ENCODE measurements around the gene PTRH2. TPM values are rescaled to one million over a fixed set of nuclear protein-coding genes. Genes with fewer than 3 reads are reported as not detected.

Gene PTRH2
- total RNA-seq, 2 donors from 2014 or later = 22.2 to 29.3 TPM

GRCh38 chr17:59707971-59708430 lies 771 bp upstream of the PTRH2 start:
- H3K4me3 Mint-ChIP-seq = peak overlapping the region; percentile 91
- H3K27ac Mint-ChIP-seq = peak overlapping the region; percentile 96
- peaks cover 14 to 18% of the 10 kb centered on the region in 2 donors for H3K36me3 Mint-ChIP-seq (ENCODE audit: insufficient read depth in 2 of 2)
- DNase-seq = no peak
- H3K27me3 Mint-ChIP-seq (ENCODE audit: low read depth) = no peaks in the 10 kb centered on the region
- no peaks in the 10 kb centered on the region for H3K9me3 Mint-ChIP-seq
- no peak for ATAC-seq (replicated peaks in 1 of 2)
- H3K4me1 Mint-ChIP-seq (ENCODE audit: low read depth) = peaks cover 73% of the 10 kb centered on the region

GRCh38 chr17:59702304-59702703 lies 4.9 kb downstream of the PTRH2 start:
- no peak for ATAC-seq (replicated peaks in 1 of 2)
- Mint-ChIP-seq H3K9me3 (no peaks in the 10 kb centered on the region), H3K27me3 (ENCODE audit: low read depth) (no peaks in the 10 kb centered on the region), H3K36me3 (ENCODE audit: insufficient read depth in 2 of 2) (peaks cover 20 to 34% of the 10 kb centered on the region in 2 donors), H3K4me1 (ENCODE audit: low read depth) (peaks cover 95% of the 10 kb centered on the region), H3K27ac (peak overlapping the region; percentile 16), H3K4me3 (peak overlapping the region in 1 of 2 donors; percentile 15)
- no peak for DNase-seq

- DNase-seq (no peak), ATAC-seq (replicated peaks in 1 of 2) (no peak)
- H3K36me3 Mint-ChIP-seq (ENCODE audit: insufficient read depth in 2 of 2) = peaks cover 12 to 27% of the 10 kb centered on the region in 2 donors
- H3K9me3 Mint-ChIP-seq = no peaks in the 10 kb centered on the region
- peak overlapping the region; percentile 95 for H3K27ac Mint-ChIP-seq
- peaks cover 83% of the 10 kb centered on the region for H3K4me1 Mint-ChIP-seq (ENCODE audit: low read depth)
- H3K4me3 Mint-ChIP-seq = peak overlapping the region in 1 of 2 donors; percentile 9
- no peaks in the 10 kb centered on the region for H3K27me3 Mint-ChIP-seq (ENCODE audit: low read depth)
These were observed 7.4 kb downstream of the PTRH2 start for GRCh38 chr17:59699786-59700185.

GRCh38 chr17:59699218-59699617 lies 8.0 kb downstream of the PTRH2 start:
- ATAC-seq (replicated peaks in 1 of 2) (no peak), DNase-seq (no peak)
- Mint-ChIP-seq H3K4me1 (ENCODE audit: low read depth) (peaks cover 82% of the 10 kb centered on the region), H3K4me3 (peak overlapping the region in 1 of 2 donors; percentile 55), H3K27ac (peak overlapping the region; percentile 95), H3K27me3 (ENCODE audit: low read depth) (no peaks in the 10 kb centered on the region), H3K9me3 (no peaks in the 10 kb centered on the region), H3K36me3 (ENCODE audit: insufficient read depth in 2 of 2) (peaks cover 12 to 30% of the 10 kb centered on the region in 2 donors)

DNA sequence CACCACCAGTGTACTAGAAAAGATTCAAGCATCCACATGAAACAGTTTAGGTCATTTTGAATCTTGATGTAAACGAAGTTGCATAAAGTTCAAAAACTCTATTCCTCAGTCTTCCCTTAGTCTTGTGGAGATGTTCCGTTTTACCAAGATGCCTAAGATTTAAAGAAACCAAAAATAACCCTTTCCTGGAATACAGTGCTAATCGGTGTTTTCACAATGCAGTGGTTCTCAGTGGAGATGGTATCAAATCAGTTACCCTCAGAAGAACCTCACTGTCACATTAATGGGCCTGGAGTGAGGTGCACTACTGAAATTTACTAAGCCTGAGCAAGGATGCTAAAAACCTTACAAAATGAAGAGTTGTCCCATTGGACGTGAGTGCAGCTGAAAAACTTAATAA lies 9.1 kb downstream of the PTRH2 start:
- ATAC-seq (replicated peaks in 1 of 2) (no peak), DNase-seq (no peak)
- Mint-ChIP-seq H3K27me3 (ENCODE audit: low read depth) (no peaks in the 10 kb centered on the region), H3K27ac (peak overlapping the region; percentile 95), H3K36me3 (ENCODE audit: insufficient read depth in 2 of 2) (peaks cover 15 to 32% of the 10 kb centered on the region in 2 donors), H3K4me1 (ENCODE audit: low read depth) (peaks cover 72% of the 10 kb centered on the region), H3K4me3 (peak overlapping the region in 1 of 2 donors; percentile 55), H3K9me3 (no peaks in the 10 kb centered on the region)

- H3K27me3 Mint-ChIP-seq (ENCODE audit: low read depth) = no peaks in the 10 kb centered on the region
- H3K36me3 Mint-ChIP-seq (ENCODE audit: insufficient read depth in 2 of 2) = peaks cover 15 to 37% of the 10 kb centered on the region in 2 donors
- ATAC-seq (replicated peaks in 1 of 2) = no peak
These were observed 10.4 kb downstream of the PTRH2 start for GRCh38 chr17:59696682-59697277.

DNA sequence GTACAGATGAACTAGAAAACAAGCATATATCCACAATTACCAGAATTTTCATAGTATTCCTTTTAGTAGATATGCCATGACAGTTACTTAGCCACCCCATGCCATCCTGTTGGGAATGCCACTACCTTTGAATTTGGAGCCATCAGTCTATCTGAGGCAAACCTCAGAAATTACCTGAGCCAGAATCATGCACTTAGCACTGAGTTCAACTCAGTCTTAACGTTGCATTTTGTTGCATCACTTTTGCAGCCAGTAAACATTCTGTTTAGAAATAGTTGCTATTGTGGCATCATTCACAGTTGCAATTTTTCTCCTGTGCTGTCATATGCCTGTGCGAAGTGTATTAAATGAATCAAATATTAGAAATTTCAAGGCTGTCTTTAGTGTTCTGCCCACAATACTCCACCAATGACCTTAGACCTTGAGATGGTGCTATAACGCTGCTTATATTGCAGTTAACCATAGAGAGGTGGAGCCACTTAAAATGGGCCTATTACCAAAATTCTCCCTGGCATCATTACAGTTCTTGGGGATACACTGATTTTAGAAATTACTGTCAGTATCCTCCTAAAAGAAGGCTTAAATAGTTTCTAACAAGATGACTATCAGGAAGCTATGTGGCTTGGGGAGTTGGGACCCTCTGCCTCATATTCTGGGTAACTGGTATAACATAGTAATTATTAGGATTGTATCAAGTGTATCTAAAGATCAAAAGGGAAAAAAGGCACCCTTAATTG lies 11.1 kb downstream of the PTRH2 start:
- peaks cover 17 to 41% of the 10 kb centered on the region in 2 donors for H3K36me3 Mint-ChIP-seq (ENCODE audit: insufficient read depth in 2 of 2)
- peak overlapping the region; percentile 95 for H3K27ac Mint-ChIP-seq
- H3K9me3 Mint-ChIP-seq = no peaks in the 10 kb centered on the region
- peaks cover 53% of the 10 kb centered on the region for H3K4me1 Mint-ChIP-seq (ENCODE audit: low read depth)
- H3K4me3 Mint-ChIP-seq = peak overlapping the region in 1 of 2 donors; percentile 32
- no peaks in the 10 kb centered on the region for H3K27me3 Mint-ChIP-seq (ENCODE audit: low read depth)
- no peak for DNase-seq
- peak; percentile 33 to 54 for ATAC-seq (replicated peaks in 1 of 2)

More at GRCh38 chr17:59696682-59697277, 10.4 kb downstream of the PTRH2 start:
- H3K4me3 Mint-ChIP-seq = peak overlapping the region in 1 of 2 donors; percentile 32
- no peak for DNase-seq
- H3K27ac Mint-ChIP-seq = peak overlapping the region; percentile 95
- H3K4me1 Mint-ChIP-seq (ENCODE audit: low read depth) = peaks cover 59% of the 10 kb centered on the region
- no peaks in the 10 kb centered on the region for H3K9me3 Mint-ChIP-seq

GRCh38 chr17:59694344-59694743 lies 12.9 kb downstream of the PTRH2 start:
- H3K36me3 Mint-ChIP-seq (ENCODE audit: insufficient read depth in 2 of 2) = peaks cover 14 to 42% of the 10 kb centered on the region in 2 donors
- no peaks in the 10 kb centered on the region for H3K27me3 Mint-ChIP-seq (ENCODE audit: low read depth)
- H3K4me3 Mint-ChIP-seq = no peak overlapping the region
- H3K4me1 Mint-ChIP-seq (ENCODE audit: low read depth) = peaks cover 39% of the 10 kb centered on the region
- H3K27ac Mint-ChIP-seq = peak overlapping the region; percentile 94
- no peaks in the 10 kb centered on the region for H3K9me3 Mint-ChIP-seq
- ATAC-seq (replicated peaks in 1 of 2) (no peak), DNase-seq (no peak)

- DNase-seq (no peak), ATAC-seq (replicated peaks in 1 of 2) (peak in 1 of 2 donors; percentile 15)
- Mint-ChIP-seq H3K9me3 (no peaks in the 10 kb centered on the region), H3K4me3 (no peak overlapping the region), H3K27me3 (ENCODE audit: low read depth) (no peaks in the 10 kb centered on the region), H3K4me1 (ENCODE audit: low read depth) (peaks cover 35% of the 10 kb centered on the region), H3K36me3 (ENCODE audit: insufficient read depth in 2 of 2) (peaks cover 12 to 37% of the 10 kb centered on the region in 2 donors), H3K27ac (peak overlapping the region; percentile 81)
These were observed 13.6 kb downstream of the PTRH2 start for GRCh38 chr17:59693582-59693981.

- Mint-ChIP-seq H3K27me3 (ENCODE audit: low read depth) (no peaks in the 10 kb centered on the region), H3K4me3 (no peak overlapping the region), H3K4me1 (ENCODE audit: low read depth) (peaks cover 18% of the 10 kb centered on the region), H3K27ac (peak overlapping the region; percentile 97), H3K9me3 (no peaks in the 10 kb centered on the region), H3K36me3 (ENCODE audit: insufficient read depth in 2 of 2) (peaks cover 10 to 36% of the 10 kb centered on the region in 2 donors)
- ATAC-seq (replicated peaks in 1 of 2) = no peak
- DNase-seq = no peak
These were observed 18.7 kb downstream of the PTRH2 start for GRCh38 chr17:59688496-59688895.

GRCh38 chr17:59688008-59688407 lies 19.2 kb downstream of the PTRH2 start:
- H3K36me3 Mint-ChIP-seq (ENCODE audit: insufficient read depth in 2 of 2) = peaks cover 12 to 36% of the 10 kb centered on the region in 2 donors
- no peaks in the 10 kb centered on the region for H3K9me3 Mint-ChIP-seq
- peak overlapping the region; percentile 97 for H3K27ac Mint-ChIP-seq
- no peak overlapping the region for H3K4me3 Mint-ChIP-seq
- H3K4me1 Mint-ChIP-seq (ENCODE audit: low read depth) = peaks cover 18% of the 10 kb centered on the region
- H3K27me3 Mint-ChIP-seq (ENCODE audit: low read depth) = no peaks in the 10 kb centered on the region
- DNase-seq (no peak), ATAC-seq (replicated peaks in 1 of 2) (peak; percentile 62 to 72)

DNA sequence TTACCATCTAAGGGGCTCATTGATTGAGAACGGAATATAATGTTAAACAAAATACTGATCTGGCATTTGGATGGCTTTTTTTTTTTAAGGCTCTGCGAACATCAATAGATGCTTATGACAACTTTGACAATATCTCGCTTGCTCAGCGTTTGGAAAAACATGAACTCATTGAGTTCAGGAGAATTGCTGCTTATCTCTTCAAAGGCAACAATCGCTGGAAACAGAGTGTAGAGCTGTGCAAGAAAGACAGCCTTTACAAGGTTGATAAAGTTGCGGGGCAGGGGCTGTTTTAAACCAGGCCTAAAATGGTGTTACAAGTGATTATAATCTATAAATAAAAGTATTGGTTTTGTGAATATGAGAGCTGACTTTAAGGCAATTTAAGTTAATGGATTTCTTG lies 22.3 kb downstream of the PTRH2 start:
- Mint-ChIP-seq H3K9me3 (no peaks in the 10 kb centered on the region), H3K27ac (peak overlapping the region; percentile 70), H3K36me3 (ENCODE audit: insufficient read depth in 2 of 2) (peaks cover 9 to 40% of the 10 kb centered on the region in 2 donors), H3K4me3 (no peak overlapping the region), H3K27me3 (ENCODE audit: low read depth) (no peaks in the 10 kb centered on the region), H3K4me1 (ENCODE audit: low read depth) (peaks cover 18% of the 10 kb centered on the region)
- DNase-seq (no peak), ATAC-seq (replicated peaks in 1 of 2) (no peak)

GRCh38 chr17:59683283-59683682 lies 23.9 kb downstream of the PTRH2 start:
- Mint-ChIP-seq H3K4me3 (no peak overlapping the region), H3K36me3 (ENCODE audit: insufficient read depth in 2 of 2) (peaks cover 11 to 48% of the 10 kb centered on the region in 2 donors)
- ATAC-seq (replicated peaks in 1 of 2) = peak in 1 of 2 donors; percentile 13

More at GRCh38 chr17:59683283-59683682, 23.9 kb downstream of the PTRH2 start:
- no peak for DNase-seq
- Mint-ChIP-seq H3K9me3 (no peaks in the 10 kb centered on the region), H3K4me1 (ENCODE audit: low read depth) (peaks cover 7% of the 10 kb centered on the region), H3K27me3 (ENCODE audit: low read depth) (no peaks in the 10 kb centered on the region), H3K27ac (peak overlapping the region; percentile 16)
